Measurements from ENCODE around the gene PRPF19. TPM values are rescaled to one million over a fixed set of nuclear protein-coding genes. Genes with fewer than 3 reads are reported as not detected.
A peak's percentile ranks its signal among the peaks of the same experiment; 100 is the strongest.

PRPF19 gene
- total RNA-seq, 1 donor, result 41.5 TPM

GRCh38 chr11:60849641-60850520 is 56.5 kb downstream of the PRPF19 start:
- H3K4me3 ChIP-seq (ENCODE audit: low read depth, low read length), result no peak overlapping the region
- DNase-seq (ENCODE audit: low read depth), result no peak
- no peak for TF ChIP-seq CTCF (IDR thresholded peaks at IDR 0.05; ENCODE audit: insufficient read depth, low read depth, low read length)

GRCh38 chr11:60848714-60849151 is 57.7 kb downstream of the PRPF19 start:
- DNase-seq (ENCODE audit: low read depth), result no peak
- no peak for TF ChIP-seq CTCF (IDR thresholded peaks at IDR 0.05; ENCODE audit: insufficient read depth, low read depth, low read length)
- no peak overlapping the region for H3K4me3 ChIP-seq (ENCODE audit: low read depth, low read length)

- H3K4me3 ChIP-seq (ENCODE audit: low read depth, low read length), result no peak overlapping the region
- no peak for DNase-seq (ENCODE audit: low read depth)
- TF ChIP-seq CTCF (IDR thresholded peaks at IDR 0.05; ENCODE audit: insufficient read depth, low read depth, low read length), result no peak
These were observed 58.5 kb downstream of the PRPF19 start for GRCh38 chr11:60847896-60848295.

GRCh38 chr11:60847281-60847680 is 59.1 kb downstream of the PRPF19 start:
- no peak for TF ChIP-seq CTCF (IDR thresholded peaks at IDR 0.05; ENCODE audit: insufficient read depth, low read depth, low read length)
- H3K4me3 ChIP-seq (ENCODE audit: low read depth, low read length), result no peak overlapping the region
- no peak for DNase-seq (ENCODE audit: low read depth)

- H3K4me3 ChIP-seq (ENCODE audit: low read depth, low read length), result no peak overlapping the region
- DNase-seq (ENCODE audit: low read depth), result no peak
- TF ChIP-seq CTCF (IDR thresholded peaks at IDR 0.05; ENCODE audit: insufficient read depth, low read depth, low read length), result no peak
These were observed 61.0 kb downstream of the PRPF19 start for GRCh38 chr11:60845338-60845737.

- peak; percentile 55 for DNase-seq (ENCODE audit: low read depth)
- H3K4me3 ChIP-seq (ENCODE audit: low read depth, low read length), result no peak overlapping the region
- TF ChIP-seq CTCF (IDR thresholded peaks at IDR 0.05; ENCODE audit: insufficient read depth, low read depth, low read length), result no peak
These were observed 61.5 kb downstream of the PRPF19 start for GRCh38 chr11:60844870-60845221.

All from fibroblast of villous mesenchyme (primary cell).